HG02885 (cell line): ENCODE data around the gene PLEKHA8.

Experiments
- ATAC-seq: cut with Tn5 transposase; IDR thresholded peaks from one replicate; pipeline ENCODE4 v1.9.1; 2021; ENCODE audit warnings: mild to moderate bottlenecking; ENCODE audit not compliant: unreplicated experiment, poor library complexity

PLEKHA8 gene

GRCh38 chr7:30162133-30162532, 133.9 kb downstream of the PLEKHA8 start:
- ATAC-seq, result no peak

- ATAC-seq, result peak; percentile 34
Measured at GRCh38 chr7:30162622-30163124, 134.5 kb downstream of the PLEKHA8 start.

GRCh38 chr7:30163231-30163894, 135.2 kb downstream of the PLEKHA8 start:
- ATAC-seq, result no peak

DNA sequence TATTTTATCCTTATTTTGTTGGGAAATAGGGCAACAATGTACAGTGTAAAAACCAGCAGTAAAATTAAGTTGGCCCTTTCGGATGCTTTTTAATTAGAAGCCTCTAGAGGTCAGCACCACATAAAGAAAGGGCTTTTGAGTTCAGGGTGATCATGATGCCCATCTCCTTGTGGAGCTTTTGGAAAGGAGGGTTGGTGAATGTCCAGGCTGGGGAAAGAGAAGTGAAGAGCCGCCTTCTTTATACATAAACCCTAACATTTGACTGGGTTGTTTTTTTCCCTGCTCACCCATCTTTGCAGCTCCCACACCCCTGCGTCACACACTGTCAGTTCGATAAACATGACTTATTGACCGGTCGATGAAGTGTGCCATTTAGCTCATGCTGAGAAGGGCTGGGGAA, 136.4 kb downstream of the PLEKHA8 start:
- ATAC-seq, result peak; percentile 52

DNA sequence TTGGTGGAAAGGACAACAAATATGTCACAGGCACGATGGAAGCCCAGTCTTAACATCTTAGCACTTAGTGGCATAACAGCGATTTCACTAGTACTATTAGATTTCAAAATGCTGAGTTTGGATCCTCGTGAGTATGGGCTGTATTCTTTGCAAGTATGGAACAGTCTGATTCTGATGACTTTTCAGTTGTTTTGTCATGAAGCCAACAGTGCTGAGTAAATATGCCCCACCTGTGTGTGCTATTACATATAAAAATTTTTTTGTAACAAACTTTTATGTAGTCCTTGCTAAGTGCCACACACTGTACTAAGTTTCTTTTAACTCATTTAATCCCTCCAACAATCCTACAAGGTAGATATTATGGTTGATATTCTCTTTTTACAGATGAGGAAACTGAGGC, 137.4 kb downstream of the PLEKHA8 start:
- no peak for ATAC-seq

DNA sequence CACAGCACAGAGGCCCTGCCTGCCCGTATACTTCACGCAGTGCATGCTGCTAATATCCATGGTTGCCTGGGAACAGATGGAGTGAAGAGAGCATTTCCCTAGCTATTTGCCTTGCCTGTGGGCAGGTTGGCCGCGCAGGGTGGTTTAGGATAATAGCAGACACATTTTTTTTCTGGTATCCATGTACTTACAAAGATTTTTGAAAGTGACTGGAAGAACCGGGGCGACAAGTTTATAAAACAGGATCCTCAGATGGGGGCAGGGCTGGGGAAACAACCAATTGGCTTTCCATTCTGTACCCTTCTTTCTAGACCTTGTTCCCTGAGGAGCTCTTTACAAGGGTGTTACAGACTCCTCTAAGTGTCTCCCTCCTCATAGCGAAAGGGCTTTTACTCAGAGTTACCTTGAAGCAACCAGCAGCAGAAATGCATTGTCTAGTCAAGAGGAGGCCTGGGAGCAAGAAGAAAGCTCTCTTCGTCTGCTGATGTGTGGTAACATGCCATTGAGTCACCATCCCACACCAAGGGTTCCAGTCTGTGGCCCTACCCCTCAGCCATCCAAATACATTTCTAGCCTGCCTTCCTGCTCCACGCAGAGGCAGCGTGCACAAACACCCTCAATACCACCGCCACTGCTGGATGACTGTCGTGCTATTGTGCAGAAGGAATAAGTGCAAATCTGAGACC, 138.1 kb downstream of the PLEKHA8 start:
- ATAC-seq, result no peak

DNA sequence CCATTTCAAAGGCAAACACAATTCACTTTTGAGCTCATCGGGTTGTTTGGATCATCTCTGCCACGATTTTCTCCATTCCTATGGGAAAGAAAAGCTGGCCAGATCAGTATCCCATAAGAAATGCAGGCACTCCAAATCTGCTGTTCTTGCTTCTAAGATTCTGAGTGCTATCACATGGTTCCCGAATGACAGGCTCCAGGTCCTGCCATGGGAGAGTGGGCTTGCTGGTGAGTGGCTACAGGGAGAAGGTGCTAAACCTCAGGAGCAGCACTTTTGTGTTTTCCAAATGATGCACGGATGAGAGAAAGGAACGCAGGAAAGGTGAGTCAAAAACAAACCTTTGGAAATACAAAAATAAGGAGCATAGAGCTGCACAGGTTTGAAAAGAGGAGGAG, 138.6 kb downstream of the PLEKHA8 start:
- no peak for ATAC-seq

- ATAC-seq, result no peak
Measured at GRCh38 chr7:30167901-30168300, 139.7 kb downstream of the PLEKHA8 start.

DNA sequence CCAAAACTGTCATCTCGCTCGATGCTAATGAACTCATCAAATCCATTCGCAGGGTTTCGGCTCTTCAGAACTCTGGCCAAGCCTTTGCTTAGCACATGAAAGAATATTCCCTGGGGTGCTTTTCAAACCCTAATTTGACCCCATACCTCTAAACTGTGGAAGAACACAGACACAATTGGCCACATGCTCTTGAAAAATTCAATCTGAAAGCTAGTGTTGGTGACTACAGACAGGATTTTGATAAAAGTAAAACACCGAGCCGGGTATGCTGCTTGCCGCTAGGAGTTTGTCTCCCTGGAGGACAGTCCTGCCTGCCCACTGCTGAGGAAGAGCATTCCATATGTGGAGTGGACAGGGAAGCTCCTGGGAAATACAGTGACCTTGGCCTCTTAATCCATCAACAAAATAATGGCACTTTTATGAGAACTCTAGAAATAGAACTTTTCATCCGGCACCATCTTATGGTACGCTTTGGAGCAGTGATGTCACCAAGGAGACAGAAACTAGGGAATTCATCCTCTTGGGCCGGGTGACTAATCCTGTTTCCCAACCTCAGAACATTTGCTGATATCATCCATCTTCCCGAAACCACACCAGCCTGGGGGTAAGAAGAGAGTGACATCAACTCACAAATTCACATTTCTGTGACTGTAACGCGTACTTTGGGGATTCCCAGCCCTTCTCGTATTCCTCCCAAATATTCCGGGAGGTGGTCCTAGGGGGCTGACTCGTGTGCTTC, 140.8 kb downstream of the PLEKHA8 start:
- no peak for ATAC-seq

DNA sequence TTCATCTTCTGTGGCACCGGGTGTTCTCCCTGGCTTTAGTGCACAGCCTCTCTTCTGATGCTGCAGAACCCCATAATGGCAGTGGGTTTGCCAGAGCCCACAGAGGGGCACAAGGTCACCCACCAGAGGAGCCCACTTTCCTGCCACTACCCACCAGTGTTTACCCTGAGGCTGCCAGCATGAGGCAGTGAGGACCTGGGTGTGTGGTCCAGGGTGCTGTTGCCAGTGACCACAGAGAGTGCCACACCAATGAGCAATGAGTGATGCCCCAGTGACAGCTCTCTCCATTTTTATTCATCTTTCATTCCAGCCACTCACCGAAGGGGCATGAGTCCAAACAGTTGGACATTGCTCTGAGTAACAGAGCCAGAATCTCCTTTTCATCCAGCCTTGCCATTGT, 141.4 kb downstream of the PLEKHA8 start:
- ATAC-seq, result no peak

GRCh38 chr7:30170476-30171205, 142.4 kb downstream of the PLEKHA8 start:
- ATAC-seq, result no peak

DNA sequence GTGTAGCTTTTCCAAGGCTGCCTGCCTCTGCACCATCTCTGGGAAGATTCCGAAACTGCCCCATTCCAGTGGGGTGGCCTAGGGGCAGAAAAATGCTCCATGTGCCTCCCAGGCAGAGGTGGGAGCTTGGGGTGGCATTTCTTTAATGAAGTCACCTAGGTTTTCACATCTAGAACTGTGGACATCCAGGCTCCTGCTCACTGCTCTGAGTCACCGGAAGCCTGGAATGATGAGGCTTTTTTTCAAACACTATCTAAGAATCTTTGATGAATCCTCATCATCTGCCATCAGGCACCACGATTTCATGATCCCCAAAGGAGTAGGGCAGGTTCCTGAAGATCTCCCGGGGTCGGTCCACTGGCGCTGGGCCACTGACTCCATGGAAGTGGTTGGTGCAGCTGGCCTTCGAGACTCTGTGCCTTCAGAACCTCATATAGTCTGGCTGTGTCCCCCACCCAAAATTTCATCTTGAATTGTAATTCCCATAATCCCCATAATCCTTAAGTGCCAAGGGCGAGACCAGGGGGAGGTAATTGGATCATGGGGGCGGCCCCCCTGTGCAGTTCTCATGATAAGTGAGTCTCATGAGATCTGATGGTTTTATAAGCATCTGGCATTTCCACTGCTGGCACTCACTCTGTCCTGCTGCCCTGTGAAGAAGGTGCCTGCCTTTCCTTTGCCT, 143.7 kb downstream of the PLEKHA8 start:
- no peak for ATAC-seq

DNA sequence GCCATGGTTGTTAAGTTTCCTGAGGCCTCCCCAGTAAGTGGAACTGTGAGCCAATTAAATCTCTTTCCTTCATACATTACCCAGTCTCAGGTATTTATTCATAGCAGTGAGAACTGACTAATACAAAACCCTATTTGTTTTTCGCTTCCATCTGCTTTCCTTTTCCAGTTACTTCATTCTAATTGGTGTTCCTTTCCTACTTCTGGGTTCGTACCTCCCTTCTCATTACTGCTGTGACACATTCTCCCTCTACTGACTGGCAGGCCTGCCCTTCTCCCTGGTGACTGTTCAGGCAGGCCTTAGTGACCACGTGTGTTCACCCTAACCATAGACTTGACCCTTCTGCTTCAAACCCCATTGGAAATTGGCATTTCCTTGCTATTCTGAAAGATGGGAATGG, 144.2 kb downstream of the PLEKHA8 start:
- no peak for ATAC-seq

DNA sequence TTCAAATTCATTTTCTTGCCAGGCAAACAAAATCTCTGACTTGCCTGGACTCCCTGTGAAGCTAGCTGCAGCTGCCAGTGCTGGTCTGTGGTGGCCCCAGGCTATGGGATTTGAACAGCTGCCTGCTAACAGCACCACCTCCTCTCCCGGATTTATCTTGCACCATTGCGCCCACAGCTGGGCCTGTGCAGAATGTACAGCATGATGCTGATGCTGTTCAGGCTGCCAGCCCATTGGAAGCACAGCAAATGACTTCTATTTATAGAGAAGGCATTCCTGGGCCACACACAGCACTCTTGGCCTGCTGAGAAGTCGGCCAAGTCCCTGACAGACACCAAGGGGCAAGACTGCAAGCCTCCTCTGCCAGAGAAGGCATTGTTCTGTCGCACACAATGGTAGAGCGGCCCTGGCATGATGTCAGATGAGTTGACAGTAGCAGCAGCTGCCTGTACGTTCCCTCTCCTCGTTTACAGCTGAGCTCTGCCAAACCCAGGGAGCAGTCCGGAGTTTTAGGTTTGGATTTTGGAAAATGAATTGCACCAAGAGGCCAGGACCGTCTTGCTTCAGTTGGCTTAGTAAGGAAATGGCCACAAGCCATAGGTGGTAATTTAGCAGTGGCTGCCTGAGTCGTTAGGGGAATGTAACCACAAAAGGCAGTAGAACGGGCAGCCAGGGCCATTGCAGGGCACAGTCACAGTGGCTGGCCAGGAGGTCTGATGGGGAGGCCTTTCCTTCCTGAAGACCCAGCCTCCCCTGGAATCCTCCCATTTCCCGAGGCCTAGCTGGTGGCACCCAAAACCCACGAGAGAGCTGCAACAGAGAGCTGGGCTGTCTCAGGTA, 145.1 kb downstream of the PLEKHA8 start:
- ATAC-seq, result no peak

DNA sequence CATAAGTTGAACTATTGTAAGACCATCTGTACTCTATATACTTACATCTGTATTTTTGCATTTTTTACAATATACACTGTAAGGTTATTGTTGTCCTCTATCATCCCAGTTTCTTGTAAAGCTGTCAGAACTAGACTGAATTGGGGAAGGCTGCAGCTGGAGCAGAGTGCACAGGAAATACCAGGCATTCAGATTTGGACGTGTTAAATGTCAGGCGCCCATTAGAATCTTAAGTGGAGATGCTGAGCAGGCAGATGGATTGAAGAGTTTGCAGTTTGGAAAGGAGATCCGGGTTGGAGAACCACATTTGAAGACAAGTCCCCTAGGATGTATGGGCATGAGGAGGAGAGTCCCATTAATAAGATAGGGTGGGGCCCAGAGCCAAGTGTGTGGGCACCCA, 147.0 kb downstream of the PLEKHA8 start:
- ATAC-seq, result no peak

DNA sequence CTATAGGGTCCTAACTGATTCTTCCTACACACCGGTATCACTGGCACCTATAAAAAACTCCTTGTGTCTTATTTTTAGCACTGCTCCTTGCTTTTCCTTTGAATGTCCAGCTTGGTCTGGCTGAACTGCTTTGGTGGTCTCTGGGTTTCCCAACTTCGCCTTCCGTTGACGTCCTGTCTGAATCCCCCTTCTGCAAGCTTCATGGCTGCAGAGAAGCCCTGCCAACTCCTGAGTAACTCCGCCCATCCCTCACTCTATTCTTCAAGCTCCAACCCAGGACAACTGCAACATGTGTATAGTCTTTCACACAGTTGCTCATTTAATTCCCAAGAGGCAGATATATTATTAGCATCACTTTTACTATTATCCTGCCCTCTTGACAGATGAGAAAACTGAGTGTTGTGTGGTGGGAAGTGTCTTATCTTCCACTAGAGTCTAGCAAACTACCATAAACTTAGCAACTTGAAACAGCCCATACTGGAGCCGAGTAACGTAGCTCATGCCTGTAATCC, 147.5 kb downstream of the PLEKHA8 start:
- ATAC-seq, result no peak

- no peak for ATAC-seq
Measured at GRCh38 chr7:30176463-30177109, 148.4 kb downstream of the PLEKHA8 start.

GRCh38 chr7:30177186-30177585, 149.0 kb downstream of the PLEKHA8 start:
- no peak for ATAC-seq

- no peak for ATAC-seq
Measured at GRCh38 chr7:30177965-30178364, 149.8 kb downstream of the PLEKHA8 start.
